ENCODE measurements around the gene RIC3.

The RIC3 gene

GRCh38 chr11:8086001-8086479, 82.8 kb downstream of the RIC3 start:
- Histone ChIP-seq H3K36me3 (ENCODE audit: low read length) (no peaks in the 10 kb centered on the region), H3K27ac (ENCODE audit: low read depth, low read length) (no peak overlapping the region), H3K9me2 (replicated peaks; ENCODE audit: insufficient read depth, low read length) (no peaks in the 10 kb centered on the region), H3K4me3 (ENCODE audit: insufficient read depth, low read length, poor library complexity, severe bottlenecking) (no peak overlapping the region), H3K4me2 (ENCODE audit: low read depth, low read length, poor library complexity, severe bottlenecking) (no peak overlapping the region), H4K20me1 (ENCODE audit: low read depth, low read length) (no peaks in the 10 kb centered on the region), H3K9me3 (ENCODE audit: insufficient read depth, low read length) (no peaks in the 10 kb centered on the region), H3K79me2 (ENCODE audit: insufficient read depth, low read length) (no peaks in the 10 kb centered on the region), H2AFZ (ENCODE audit: low read depth, low read length, severe bottlenecking) (no peak overlapping the region), H3K27me3 (ENCODE audit: low read length) (no peaks in the 10 kb centered on the region), H3F3A (ENCODE audit: insufficient read depth) (no peaks in the 10 kb centered on the region), H3K9ac (ENCODE audit: low read length) (no peak overlapping the region)
- TF ChIP-seq EZH2phosphoT487 (conservative IDR thresholded peaks at IDR 0.05; ENCODE audit: low read length) = no peak
- TF ChIP-seq CTCF (IDR thresholded peaks at IDR 0.05; ENCODE audit: insufficient read depth, low read length, poor library complexity, severe bottlenecking) = no peak

GRCh38 chr11:8085011-8085645, 83.7 kb downstream of the RIC3 start:
- Histone ChIP-seq H2AFZ (ENCODE audit: low read depth, low read length, severe bottlenecking) (no peak overlapping the region), H3K27ac (ENCODE audit: low read depth, low read length) (no peak overlapping the region), H3K27me3 (ENCODE audit: low read length) (no peaks in the 10 kb centered on the region), H3K9me2 (replicated peaks; ENCODE audit: insufficient read depth, low read length) (no peaks in the 10 kb centered on the region), H4K20me1 (ENCODE audit: low read depth, low read length) (no peaks in the 10 kb centered on the region), H3K79me2 (ENCODE audit: insufficient read depth, low read length) (no peaks in the 10 kb centered on the region), H3K9me3 (ENCODE audit: insufficient read depth, low read length) (no peaks in the 10 kb centered on the region), H3K9ac (ENCODE audit: low read length) (no peak overlapping the region), H3K36me3 (ENCODE audit: low read length) (no peaks in the 10 kb centered on the region), H3K4me2 (ENCODE audit: low read depth, low read length, poor library complexity, severe bottlenecking) (no peak overlapping the region), H3K4me3 (ENCODE audit: insufficient read depth, low read length, poor library complexity, severe bottlenecking) (no peak overlapping the region), H3F3A (ENCODE audit: insufficient read depth) (no peaks in the 10 kb centered on the region)
- TF ChIP-seq CTCF (IDR thresholded peaks at IDR 0.05; ENCODE audit: insufficient read depth, low read length, poor library complexity, severe bottlenecking) (no peak), EZH2phosphoT487 (conservative IDR thresholded peaks at IDR 0.05; ENCODE audit: low read length) (no peak)

- no peak overlapping the region for H3K4me2 ChIP-seq (ENCODE audit: low read depth, low read length, poor library complexity, severe bottlenecking)
These were observed 84.5 kb downstream of the RIC3 start for GRCh38 chr11:8084352-8084751.

More at GRCh38 chr11:8084352-8084751, 84.5 kb downstream of the RIC3 start:
- H2AFZ ChIP-seq (ENCODE audit: low read depth, low read length, severe bottlenecking) = no peak overlapping the region
- no peaks in the 10 kb centered on the region for H3F3A ChIP-seq (ENCODE audit: insufficient read depth)
- H3K4me3 ChIP-seq (ENCODE audit: insufficient read depth, low read length, poor library complexity, severe bottlenecking) = no peak overlapping the region
- no peak overlapping the region for H3K27ac ChIP-seq (ENCODE audit: low read depth, low read length)
- TF ChIP-seq CTCF (IDR thresholded peaks at IDR 0.05; ENCODE audit: insufficient read depth, low read length, poor library complexity, severe bottlenecking) (no peak), EZH2phosphoT487 (conservative IDR thresholded peaks at IDR 0.05; ENCODE audit: low read length) (no peak)
- no peaks in the 10 kb centered on the region for H3K27me3 ChIP-seq (ENCODE audit: low read length)
- H3K79me2 ChIP-seq (ENCODE audit: insufficient read depth, low read length) = no peaks in the 10 kb centered on the region
- no peaks in the 10 kb centered on the region for H3K36me3 ChIP-seq (ENCODE audit: low read length)
- no peaks in the 10 kb centered on the region for H3K9me2 ChIP-seq (replicated peaks; ENCODE audit: insufficient read depth, low read length)
- H3K9ac ChIP-seq (ENCODE audit: low read length) = no peak overlapping the region
- no peaks in the 10 kb centered on the region for H3K9me3 ChIP-seq (ENCODE audit: insufficient read depth, low read length)
- H4K20me1 ChIP-seq (ENCODE audit: low read depth, low read length) = no peaks in the 10 kb centered on the region
